NT2/D1 (cell line): Measurements from ENCODE around the gene EXTL1.

Experiments
- SUZ12 ChIP-seq: IDR thresholded peaks from 2 replicates; pipeline ENCODE4 v1.6.1; 2011; ENCODE audit not compliant: insufficient read length, insufficient read depth; ENCODE audit errors: extremely low read depth
- YY1 ChIP-seq: IDR thresholded peaks from 2 replicates; pipeline ENCODE4 v1.6.1; 2011; ENCODE audit not compliant: insufficient read length, insufficient read depth
- ZNF274 ChIP-seq: IDR thresholded peaks from 2 replicates; pipeline ENCODE4 v1.6.1; 2011; ENCODE audit warnings: mild to moderate bottlenecking, low read depth, low read length

DNA sequence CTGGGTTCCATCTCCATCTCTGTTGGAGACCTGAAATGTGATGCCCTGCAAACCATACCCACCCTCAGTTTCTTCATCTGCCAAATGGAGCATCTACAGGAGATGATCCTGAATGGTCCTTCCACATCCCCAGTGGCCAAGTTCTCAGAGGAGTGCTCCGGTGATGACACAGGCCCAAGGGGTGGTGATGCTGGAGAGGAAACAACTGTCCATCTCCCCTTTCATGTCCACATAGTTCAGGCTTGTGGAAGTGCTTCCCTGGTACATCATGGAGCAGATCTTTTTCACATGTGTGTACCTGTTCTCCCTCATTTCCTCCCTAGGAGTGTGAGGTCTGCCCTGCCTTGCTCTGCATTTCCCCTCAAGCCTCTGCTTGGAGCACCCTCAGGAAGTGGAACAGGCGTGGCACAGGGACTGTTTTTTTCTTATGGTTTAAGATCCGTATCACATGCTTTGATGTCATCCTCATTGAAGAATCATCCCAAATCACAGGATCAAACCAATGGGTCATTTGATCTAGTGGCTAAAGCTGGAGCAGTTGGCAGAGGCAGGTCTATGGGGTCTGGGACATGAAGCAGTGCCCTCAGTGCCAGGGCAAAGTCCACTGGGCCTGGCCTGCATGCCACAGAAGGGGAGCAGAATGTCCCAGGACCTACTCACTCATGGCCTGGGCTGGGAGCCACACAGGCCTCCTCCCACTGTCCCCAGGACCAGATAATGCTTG is 54.0 kb downstream of the EXTL1 start:
- TF ChIP-seq YY1, result no peak
- TF ChIP-seq ZNF274, result no peak
- no peak for TF ChIP-seq SUZ12
